SK-N-SH treated with all-trans-retinoic acid at 6 μM for 48 hours (cell line): ENCODE measurements around the gene SPRED1.

Experiments used
- TSHZ2 ChIP-seq: fragments of 250-450 bp; sonication (Bioruptor Pico); IDR thresholded peaks from 2 replicates; pipeline ENCODE4 v1.5.0; 2020; ENCODE audit warnings: mild to moderate bottlenecking, moderate library complexity
- ZC3H10 ChIP-seq: fragments of 250-450 bp; sonication (Bioruptor Pico); IDR thresholded peaks from 2 replicates; pipeline ENCODE4 v1.5.1; 2021; ENCODE audit warnings: mild to moderate bottlenecking, moderate library complexity
- TF ChIP-seq, protein P1 (sequence below): fragments of 250-450 bp; sonication (Bioruptor Pico); IDR thresholded peaks from 2 replicates; pipeline ENCODE4 v1.8.0; 2021; ENCODE audit warnings: low read depth, mild to moderate bottlenecking, moderate library complexity, borderline replicate concordance

DNA sequence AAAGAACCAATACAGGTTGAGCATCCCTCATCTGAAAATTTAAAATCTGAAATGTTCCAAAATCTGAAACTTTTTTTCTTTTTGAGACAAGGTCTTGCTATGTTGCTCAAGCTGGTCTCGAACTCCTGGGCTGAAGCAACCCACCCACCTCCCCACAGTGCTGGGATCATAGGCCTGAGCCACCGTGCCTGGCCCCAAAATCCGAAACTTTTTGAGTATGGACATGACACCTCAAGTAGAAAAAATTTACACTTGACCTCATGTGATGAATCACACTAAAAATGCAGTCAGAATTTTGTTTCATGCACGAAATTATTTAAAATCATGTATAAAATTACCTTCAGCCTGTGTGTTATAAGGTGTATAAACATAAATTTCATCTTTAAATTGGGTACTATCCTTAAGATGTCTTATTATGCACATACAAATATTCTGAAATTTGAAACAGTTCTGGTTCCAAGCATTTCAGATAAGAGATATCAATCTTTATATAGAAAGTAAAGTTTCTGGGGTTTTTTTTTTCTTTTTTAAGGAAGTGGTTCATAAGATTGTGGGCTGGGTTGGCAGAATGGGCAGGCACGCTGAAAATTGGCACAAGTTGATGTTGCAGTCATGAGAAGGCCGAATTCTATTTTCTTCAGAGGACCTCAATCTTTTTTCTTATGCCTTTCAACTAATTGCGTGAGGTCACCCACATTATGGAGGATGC lies 72.5 kb downstream of the SPRED1 start:
- TF ChIP-seq TSHZ2 (CRISPR knock-in tag) (no peak), ZC3H10 (CRISPR knock-in tag) (no peak)
- TF ChIP-seq, protein P1, sequence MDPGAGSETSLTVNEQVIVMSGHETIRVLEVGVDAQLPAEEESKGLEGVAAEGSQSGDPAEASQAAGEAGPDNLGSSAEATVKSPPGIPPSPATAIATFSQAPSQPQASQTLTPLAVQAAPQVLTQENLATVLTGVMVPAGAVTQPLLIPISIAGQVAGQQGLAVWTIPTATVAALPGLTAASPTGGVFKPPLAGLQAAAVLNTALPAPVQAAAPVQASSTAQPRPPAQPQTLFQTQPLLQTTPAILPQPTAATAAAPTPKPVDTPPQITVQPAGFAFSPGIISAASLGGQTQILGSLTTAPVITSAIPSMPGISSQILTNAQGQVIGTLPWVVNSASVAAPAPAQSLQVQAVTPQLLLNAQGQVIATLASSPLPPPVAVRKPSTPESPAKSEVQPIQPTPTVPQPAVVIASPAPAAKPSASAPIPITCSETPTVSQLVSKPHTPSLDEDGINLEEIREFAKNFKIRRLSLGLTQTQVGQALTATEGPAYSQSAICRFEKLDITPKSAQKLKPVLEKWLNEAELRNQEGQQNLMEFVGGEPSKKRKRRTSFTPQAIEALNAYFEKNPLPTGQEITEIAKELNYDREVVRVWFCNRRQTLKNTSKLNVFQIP (CRISPR knock-in tag), result no peak
